Activated naive CD8-positive, alpha-beta T cell (primary cell): ENCODE measurements around the gene ZBTB40.

Experiments used
- H3K27ac Mint-ChIP-seq: one replicate; pipeline ENCODE4 v1.8.0; 2021; ENCODE audit warnings: mixed read lengths
- H3K27me3 Mint-ChIP-seq: one replicate; pipeline ENCODE4 v1.8.0; 2021; ENCODE audit warnings: mixed read lengths
- H3K36me3 Mint-ChIP-seq: one replicate; pipeline ENCODE4 v1.8.0; 2021; ENCODE audit warnings: mixed read lengths
- H3K4me1 Mint-ChIP-seq: one replicate; pipeline ENCODE4 v1.8.0; 2021; ENCODE audit warnings: low read depth, mixed read lengths
- H3K4me3 Mint-ChIP-seq: one replicate; pipeline ENCODE4 v1.8.0; 2021; ENCODE audit warnings: mild to moderate bottlenecking, mixed read lengths
- H3K9me3 Mint-ChIP-seq: one replicate; pipeline ENCODE4 v1.8.0; 2021; ENCODE audit warnings: low read depth, mixed read lengths

ZBTB40 gene

GRCh38 chr1:22522221-22522743, 70.6 kb downstream of the ZBTB40 start:
- H3K36me3 Mint-ChIP-seq = peaks cover 7% of the 10 kb centered on the region
- no peak overlapping the region for H3K4me3 Mint-ChIP-seq
- no peak overlapping the region for H3K27ac Mint-ChIP-seq
- H3K27me3 Mint-ChIP-seq = no peaks in the 10 kb centered on the region
- H3K9me3 Mint-ChIP-seq = no peaks in the 10 kb centered on the region
- H3K4me1 Mint-ChIP-seq = no peaks in the 10 kb centered on the region

GRCh38 chr1:22524481-22524880, 72.8 kb downstream of the ZBTB40 start:
- Mint-ChIP-seq H3K4me1 (no peaks in the 10 kb centered on the region), H3K4me3 (no peak overlapping the region), H3K36me3 (peaks cover 5% of the 10 kb centered on the region), H3K9me3 (no peaks in the 10 kb centered on the region), H3K27ac (no peak overlapping the region), H3K27me3 (no peaks in the 10 kb centered on the region)

- Mint-ChIP-seq H3K9me3 (no peaks in the 10 kb centered on the region), H3K4me3 (no peak overlapping the region), H3K27ac (no peak overlapping the region), H3K36me3 (peaks cover 5% of the 10 kb centered on the region), H3K27me3 (no peaks in the 10 kb centered on the region), H3K4me1 (no peaks in the 10 kb centered on the region)
These were observed 73.6 kb downstream of the ZBTB40 start for GRCh38 chr1:22525211-22525610.

DNA sequence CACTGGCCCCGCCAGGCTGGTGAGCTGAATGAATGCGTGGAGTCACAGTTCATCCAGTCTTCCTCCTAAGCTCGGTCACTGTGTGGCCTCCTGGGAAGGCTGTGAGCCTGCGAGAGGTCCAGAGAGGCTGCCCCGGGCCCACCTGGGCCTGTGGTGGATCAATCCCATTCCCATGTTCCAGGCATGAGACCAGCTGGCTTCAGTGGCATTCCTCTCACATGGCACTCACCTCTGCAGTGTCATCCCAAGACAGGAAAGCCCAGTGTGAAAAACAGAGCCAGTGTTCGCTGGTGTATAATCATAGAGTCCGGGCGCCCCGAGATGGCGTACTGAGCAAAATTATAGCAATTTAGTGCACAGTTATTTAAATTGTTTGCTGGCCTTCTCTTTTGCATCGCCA, 74.0 kb downstream of the ZBTB40 start:
- Mint-ChIP-seq H3K4me1 (no peaks in the 10 kb centered on the region), H3K27ac (no peak overlapping the region), H3K27me3 (no peaks in the 10 kb centered on the region), H3K9me3 (no peaks in the 10 kb centered on the region), H3K4me3 (no peak overlapping the region), H3K36me3 (peaks cover 5% of the 10 kb centered on the region)

DNA sequence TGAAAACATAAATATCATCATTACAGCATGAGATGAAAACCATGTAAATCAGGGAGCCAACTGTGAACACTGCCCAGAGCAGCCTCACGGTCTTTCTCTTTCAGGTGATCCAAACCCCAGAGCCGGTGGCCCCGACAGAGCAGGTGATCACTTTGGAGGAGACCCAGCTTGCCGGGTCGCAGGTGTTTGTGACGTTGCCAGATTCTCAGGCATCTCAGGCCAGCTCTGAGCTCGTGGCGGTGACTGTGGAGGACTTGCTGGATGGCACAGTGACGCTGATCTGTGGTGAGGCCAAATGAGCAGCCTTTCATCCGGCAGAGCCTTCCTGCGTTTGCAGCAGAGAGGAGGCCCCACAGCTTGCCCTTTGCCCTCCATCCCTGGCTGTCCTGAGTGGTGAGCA, 74.4 kb downstream of the ZBTB40 start:
- Mint-ChIP-seq H3K9me3 (no peaks in the 10 kb centered on the region), H3K27me3 (no peaks in the 10 kb centered on the region), H3K4me1 (no peaks in the 10 kb centered on the region), H3K27ac (no peak overlapping the region), H3K36me3 (peaks cover 5% of the 10 kb centered on the region), H3K4me3 (no peak overlapping the region)

DNA sequence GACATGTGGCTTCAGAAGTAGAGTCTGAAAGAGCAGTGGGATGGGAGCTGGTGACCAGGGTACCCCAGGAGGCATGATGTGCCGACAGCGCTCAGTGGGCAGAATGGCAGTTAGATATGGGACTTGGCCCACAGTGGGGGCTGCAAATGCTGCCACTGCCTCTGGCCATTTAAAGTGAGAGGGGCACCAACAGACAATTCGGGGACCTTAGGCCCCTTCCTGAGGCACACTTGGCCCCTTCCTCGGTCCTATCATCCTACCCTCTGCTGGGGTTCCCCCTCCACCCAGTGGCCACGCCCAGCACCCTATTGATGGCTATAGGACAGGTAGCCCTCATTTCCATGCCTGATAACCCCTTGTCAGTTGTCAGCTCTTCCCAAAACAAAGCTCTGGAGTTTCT, 75.0 kb downstream of the ZBTB40 start:
- Mint-ChIP-seq H3K4me3 (no peak overlapping the region), H3K27me3 (no peaks in the 10 kb centered on the region), H3K27ac (no peak overlapping the region), H3K9me3 (no peaks in the 10 kb centered on the region), H3K4me1 (no peaks in the 10 kb centered on the region), H3K36me3 (peaks cover 5% of the 10 kb centered on the region)

DNA sequence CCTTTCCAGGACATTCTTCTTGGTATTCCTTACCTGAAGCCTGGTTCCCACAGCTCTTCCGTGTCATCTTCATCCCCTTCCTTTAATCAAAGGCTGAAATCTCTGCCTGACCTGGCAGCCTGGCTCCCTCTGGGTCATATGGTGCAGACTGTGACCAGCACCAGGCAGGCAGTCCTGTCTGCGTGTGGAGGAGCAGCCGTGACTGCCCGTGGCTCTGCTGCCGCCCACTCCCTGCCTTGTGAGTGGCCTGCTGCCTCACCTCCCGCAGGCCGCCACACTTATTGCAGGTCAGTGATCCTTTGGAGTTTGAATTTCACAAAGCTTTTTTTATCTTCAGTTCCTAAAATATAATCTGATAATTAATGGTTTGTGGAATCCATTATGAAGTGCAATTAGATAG, 75.5 kb downstream of the ZBTB40 start:
- no peaks in the 10 kb centered on the region for H3K27me3 Mint-ChIP-seq
- no peak overlapping the region for H3K27ac Mint-ChIP-seq
- no peaks in the 10 kb centered on the region for H3K4me1 Mint-ChIP-seq
- peaks cover 2% of the 10 kb centered on the region for H3K36me3 Mint-ChIP-seq
- no peaks in the 10 kb centered on the region for H3K9me3 Mint-ChIP-seq
- no peak overlapping the region for H3K4me3 Mint-ChIP-seq

DNA sequence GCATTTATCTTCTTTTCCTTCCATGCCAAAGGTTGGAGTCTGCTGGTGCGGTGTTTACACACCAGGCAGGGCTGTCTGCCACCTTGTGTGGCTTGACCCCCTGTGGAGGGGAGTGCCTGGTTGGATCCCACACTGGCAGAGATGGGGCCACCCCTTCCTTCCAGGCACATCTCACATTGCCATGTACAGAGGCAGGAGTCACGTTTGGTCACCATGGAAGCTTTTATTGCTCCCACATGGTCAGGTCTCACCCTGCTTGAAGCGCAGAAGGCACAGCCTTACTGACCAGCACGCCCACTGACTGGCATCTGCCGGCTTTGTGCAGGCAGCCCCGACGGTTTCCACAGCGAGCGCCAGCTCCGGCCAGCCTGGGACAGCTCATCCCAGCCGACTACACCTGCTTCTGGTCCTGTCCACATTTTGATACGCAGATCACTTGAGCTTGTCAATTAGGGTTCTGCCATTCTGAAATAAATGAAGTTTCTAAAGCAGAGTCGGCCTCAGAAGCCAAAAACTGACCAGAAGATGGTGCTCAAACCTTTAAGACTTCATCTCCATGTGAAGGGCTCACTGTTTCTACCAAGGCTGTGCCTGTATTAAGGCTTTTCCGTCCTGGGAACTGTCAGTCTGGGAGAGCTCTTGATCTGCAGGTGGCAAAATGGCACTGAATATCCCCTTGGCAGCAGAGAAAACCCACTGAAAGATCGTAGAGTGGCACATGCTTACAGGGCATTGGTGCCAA, 76.1 kb downstream of the ZBTB40 start:
- H3K36me3 Mint-ChIP-seq = no peaks in the 10 kb centered on the region
- no peak overlapping the region for H3K4me3 Mint-ChIP-seq
- no peaks in the 10 kb centered on the region for H3K27me3 Mint-ChIP-seq
- no peaks in the 10 kb centered on the region for H3K9me3 Mint-ChIP-seq
- no peak overlapping the region for H3K27ac Mint-ChIP-seq
- no peaks in the 10 kb centered on the region for H3K4me1 Mint-ChIP-seq

DNA sequence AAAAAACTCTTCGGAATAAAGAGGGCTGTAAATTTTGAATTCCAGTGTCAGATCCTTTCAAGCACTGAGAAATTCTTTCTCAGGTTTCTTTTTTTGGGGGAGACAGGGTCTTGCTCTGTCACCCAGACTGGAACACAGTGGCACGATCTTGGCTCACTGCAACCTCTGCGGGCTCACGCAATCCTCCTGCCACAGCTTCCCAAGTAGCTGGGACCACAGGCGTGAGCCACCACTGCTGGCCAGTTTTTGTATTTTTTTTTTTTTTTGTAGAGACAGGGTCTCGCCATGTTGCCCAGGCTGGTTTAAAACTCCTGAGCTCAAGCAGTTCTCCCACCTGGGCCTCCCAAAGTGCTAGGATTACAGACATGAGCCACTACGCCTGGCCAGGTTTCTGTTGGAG, 76.8 kb downstream of the ZBTB40 start:
- Mint-ChIP-seq H3K4me1 (no peaks in the 10 kb centered on the region), H3K9me3 (no peaks in the 10 kb centered on the region), H3K36me3 (peaks cover 2% of the 10 kb centered on the region), H3K4me3 (no peak overlapping the region), H3K27ac (no peak overlapping the region), H3K27me3 (no peaks in the 10 kb centered on the region)

DNA sequence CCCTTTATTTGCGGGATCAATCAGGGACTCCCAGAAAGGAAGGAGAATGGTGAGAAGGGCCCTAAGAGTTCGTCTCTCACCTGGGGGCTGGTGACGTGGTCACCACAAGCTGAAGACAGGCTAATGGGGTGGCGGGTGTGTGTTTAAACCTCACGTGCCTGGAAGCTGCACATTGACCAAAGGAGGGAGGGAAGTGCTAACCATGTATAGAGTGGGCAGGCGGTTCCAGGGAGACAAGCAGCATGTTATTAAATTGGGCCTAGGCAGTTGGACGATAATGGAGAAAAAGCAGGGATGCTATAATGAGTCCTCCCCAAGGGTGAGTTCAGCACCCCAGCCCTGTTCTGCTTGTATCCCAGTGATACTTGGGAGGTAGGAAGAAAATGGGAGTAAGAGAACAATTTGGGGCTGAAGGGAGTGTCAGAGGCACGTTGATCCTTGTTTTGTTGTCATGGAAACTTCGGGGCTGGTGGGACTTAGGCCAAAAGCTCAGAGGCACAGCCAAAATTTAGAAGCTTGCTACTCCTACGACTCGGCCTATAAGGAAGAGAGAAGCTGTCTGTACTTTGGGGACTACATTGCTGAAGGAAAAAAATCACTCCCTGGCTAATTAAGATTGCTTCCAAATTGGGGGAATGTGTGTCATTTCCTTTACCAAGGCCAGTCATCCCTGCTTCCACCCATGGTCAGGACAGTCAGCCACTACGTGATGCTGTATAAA, 78.4 kb downstream of the ZBTB40 start:
- Mint-ChIP-seq H3K27me3 (no peaks in the 10 kb centered on the region), H3K4me3 (no peak overlapping the region), H3K4me1 (no peaks in the 10 kb centered on the region), H3K27ac (no peak overlapping the region), H3K36me3 (peaks cover 4% of the 10 kb centered on the region), H3K9me3 (no peaks in the 10 kb centered on the region)

DNA sequence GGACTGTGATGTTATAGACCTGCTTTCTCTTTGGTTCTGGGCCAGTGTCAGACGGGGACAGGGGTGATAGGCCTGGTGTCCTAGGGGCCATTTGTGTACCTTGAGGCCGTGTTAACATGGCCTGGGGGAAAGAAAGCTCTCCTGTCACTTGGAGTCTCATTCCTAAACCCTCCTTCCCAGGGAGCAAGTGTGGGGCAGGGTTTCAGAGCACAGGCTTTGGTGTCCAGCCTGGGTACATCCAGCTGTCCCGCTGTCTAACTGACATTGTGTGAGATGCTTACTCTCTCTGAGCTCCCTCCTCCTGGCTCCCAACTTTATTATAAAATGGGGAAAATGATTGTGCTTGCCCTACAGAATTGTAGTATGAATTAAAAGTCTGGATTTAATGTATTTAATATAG, 79.1 kb downstream of the ZBTB40 start:
- Mint-ChIP-seq H3K36me3 (peaks cover 4% of the 10 kb centered on the region), H3K4me1 (no peaks in the 10 kb centered on the region), H3K9me3 (no peaks in the 10 kb centered on the region), H3K27me3 (no peaks in the 10 kb centered on the region), H3K4me3 (no peak overlapping the region), H3K27ac (no peak overlapping the region)

DNA sequence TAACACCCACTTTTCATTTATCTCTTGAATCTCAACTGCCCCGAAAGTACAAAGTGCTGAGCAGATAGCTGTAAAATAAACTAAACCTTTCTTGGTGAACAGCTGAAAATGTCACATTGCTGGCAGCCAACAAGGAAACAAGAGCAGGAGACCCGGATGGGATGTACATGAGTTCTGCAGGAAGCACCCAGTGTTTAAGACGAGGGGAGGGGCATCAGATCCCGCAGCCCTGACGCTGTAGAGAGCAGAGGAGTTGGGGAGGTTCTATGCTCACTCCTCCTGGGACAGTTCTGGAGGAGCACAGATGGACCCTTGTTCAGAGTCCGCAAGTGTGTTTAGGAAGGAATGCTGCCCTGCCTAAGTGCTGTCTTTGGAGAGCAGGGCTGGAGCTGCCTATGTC, 79.6 kb downstream of the ZBTB40 start:
- Mint-ChIP-seq H3K4me3 (no peak overlapping the region), H3K9me3 (no peaks in the 10 kb centered on the region), H3K36me3 (peaks cover 7% of the 10 kb centered on the region), H3K27ac (no peak overlapping the region), H3K4me1 (no peaks in the 10 kb centered on the region), H3K27me3 (no peaks in the 10 kb centered on the region)

DNA sequence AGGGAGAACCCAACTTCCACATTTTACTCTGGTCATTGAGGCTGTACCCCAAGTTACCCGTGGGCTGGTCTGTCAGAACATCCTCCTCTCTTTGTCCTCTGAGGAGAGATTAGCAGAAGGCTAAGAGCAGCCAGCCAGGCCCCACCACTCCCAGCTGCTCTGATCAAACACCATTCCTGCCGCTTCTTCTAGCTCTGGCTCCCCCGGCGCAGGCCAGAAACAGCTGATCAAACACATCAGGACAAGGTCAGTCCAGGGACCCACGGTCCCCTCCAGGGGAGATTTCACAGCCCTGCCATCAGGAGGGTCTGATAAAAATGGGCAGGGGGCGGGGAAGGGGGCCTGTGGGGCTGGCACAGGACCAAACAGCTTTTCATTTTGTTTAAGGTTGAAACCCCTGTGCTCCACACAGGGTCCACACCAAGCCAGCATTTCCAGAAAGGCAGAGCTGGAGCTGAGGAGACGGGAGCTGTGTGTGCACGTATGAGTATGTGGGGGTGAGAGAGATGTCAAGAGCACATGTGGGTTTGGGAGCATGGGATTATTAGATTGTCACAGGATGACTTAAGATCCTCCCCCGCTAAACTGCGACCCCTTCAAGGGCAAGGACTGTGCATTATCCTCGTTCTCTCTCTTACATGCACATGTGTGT, 81.7 kb downstream of the ZBTB40 start:
- peaks cover 7% of the 10 kb centered on the region for H3K36me3 Mint-ChIP-seq
- peaks cover 4% of the 10 kb centered on the region for H3K4me1 Mint-ChIP-seq
- no peaks in the 10 kb centered on the region for H3K9me3 Mint-ChIP-seq
- no peak overlapping the region for H3K27ac Mint-ChIP-seq
- H3K4me3 Mint-ChIP-seq = no peak overlapping the region
- no peaks in the 10 kb centered on the region for H3K27me3 Mint-ChIP-seq

DNA sequence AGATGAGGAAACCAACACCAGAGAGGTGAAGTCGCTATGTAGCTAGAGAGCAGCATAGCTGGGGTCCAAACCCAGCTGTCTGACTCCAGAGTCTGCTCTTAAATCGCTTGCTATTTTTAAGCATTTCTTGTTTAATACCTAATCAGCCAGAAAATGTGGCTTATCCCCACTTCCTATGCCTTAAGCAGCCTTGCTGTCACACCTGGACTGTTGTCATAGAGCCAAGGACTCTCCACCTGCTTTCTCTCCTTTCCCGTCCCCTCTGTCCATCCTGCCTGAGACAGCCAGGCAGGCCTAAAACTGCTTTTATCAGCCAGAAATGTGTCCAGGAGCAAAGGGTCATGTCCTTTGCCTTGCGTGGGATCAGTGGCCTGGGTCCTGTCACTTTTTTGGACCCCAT, 83.3 kb downstream of the ZBTB40 start:
- H3K27me3 Mint-ChIP-seq = no peaks in the 10 kb centered on the region
- peaks cover 7% of the 10 kb centered on the region for H3K36me3 Mint-ChIP-seq
- H3K9me3 Mint-ChIP-seq = no peaks in the 10 kb centered on the region
- peaks cover 13% of the 10 kb centered on the region for H3K4me1 Mint-ChIP-seq
- no peak overlapping the region for H3K4me3 Mint-ChIP-seq
- no peak overlapping the region for H3K27ac Mint-ChIP-seq

DNA sequence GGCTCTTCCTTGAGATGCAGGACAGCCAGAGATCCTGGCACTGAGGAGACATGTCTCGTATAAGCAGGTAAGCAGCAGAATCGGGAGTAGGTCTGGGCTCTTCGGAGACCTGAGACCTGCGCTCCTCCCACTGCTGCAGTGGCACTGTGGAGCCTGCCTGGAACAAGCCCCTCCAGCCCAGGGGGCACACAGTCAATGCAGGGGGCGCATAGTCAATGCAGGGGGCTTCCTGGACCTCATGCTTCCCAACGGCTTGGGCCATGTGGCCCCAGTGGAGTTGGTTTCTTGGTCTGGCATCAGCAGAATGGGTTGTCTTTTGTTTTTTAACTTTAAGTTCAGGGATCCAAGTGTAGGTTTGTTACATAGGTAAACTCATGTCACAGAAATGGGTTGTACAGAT, 83.7 kb downstream of the ZBTB40 start:
- Mint-ChIP-seq H3K4me3 (no peak overlapping the region), H3K36me3 (peaks cover 7% of the 10 kb centered on the region), H3K9me3 (no peaks in the 10 kb centered on the region), H3K27ac (no peak overlapping the region), H3K27me3 (no peaks in the 10 kb centered on the region), H3K4me1 (peaks cover 17% of the 10 kb centered on the region)
